Measurements from ENCODE around the gene RPL28.

RPL28 gene

GRCh38 chr19:55385724-55386492 is at the start of gene RPL28:
RPL28 (plus strand) TSS chr19:55385932; CDS start chr19:55386358, 426 bp downstream.
- H3K4me3 ChIP-seq (ENCODE audit: low read depth, low read length), result peak within 1 kb of the TSS; percentile 85
- DNase-seq, result peak; percentile 97
- H3K9me3 ChIP-seq (ENCODE audit: severe bottlenecking), result no peaks in the 10 kb centered on the region
- peaks cover 46% of the 10 kb centered on the region for H3K36me3 ChIP-seq
- H3K27ac ChIP-seq, result peak within 1 kb of the TSS; percentile 79
- TF ChIP-seq CTCF (IDR thresholded peaks at IDR 0.05; ENCODE audit: low read depth, low read length), result no peak
- H3K27me3 ChIP-seq (ENCODE audit: insufficient read depth, low read depth, severe bottlenecking), result no peaks in the 10 kb centered on the region

GRCh38 chr19:55336101-55336500 is 49.6 kb upstream of the RPL28 start:
- no peaks in the 10 kb centered on the region for H3K27me3 ChIP-seq (ENCODE audit: insufficient read depth, low read depth, severe bottlenecking)
- H3K9me3 ChIP-seq (ENCODE audit: severe bottlenecking), result no peaks in the 10 kb centered on the region
- H3K4me3 ChIP-seq (ENCODE audit: low read depth, low read length), result no peak overlapping the region
- DNase-seq, result no peak
- no peak overlapping the region for H3K27ac ChIP-seq
- no peak for TF ChIP-seq CTCF (IDR thresholded peaks at IDR 0.05; ENCODE audit: low read depth, low read length)
- no peaks in the 10 kb centered on the region for H3K36me3 ChIP-seq

- peaks cover 25% of the 10 kb centered on the region for H3K36me3 ChIP-seq
- DNase-seq, result peak; percentile 100
- H3K9me3 ChIP-seq (ENCODE audit: severe bottlenecking), result no peaks in the 10 kb centered on the region
- TF ChIP-seq CTCF (IDR thresholded peaks at IDR 0.05; ENCODE audit: low read depth, low read length), result no peak
- H3K27ac ChIP-seq, result peak within 1 kb of the TSS; percentile 95
- H3K4me3 ChIP-seq (ENCODE audit: low read depth, low read length), result peak within 1 kb of the TSS; percentile 93
- no peaks in the 10 kb centered on the region for H3K27me3 ChIP-seq (ENCODE audit: insufficient read depth, low read depth, severe bottlenecking)
Observed at GRCh38 chr19:55339105-55339888, 46.4 kb upstream of the RPL28 start, which contains the start of gene KMT5C. KMT5C (plus strand) TSS chr19:55339876; CDS start chr19:55341937, 2,061 bp downstream.

- peaks cover 33% of the 10 kb centered on the region for H3K36me3 ChIP-seq
- no peaks in the 10 kb centered on the region for H3K27me3 ChIP-seq (ENCODE audit: insufficient read depth, low read depth, severe bottlenecking)
- peak overlapping the region; percentile 89 for H3K27ac ChIP-seq
- no peaks in the 10 kb centered on the region for H3K9me3 ChIP-seq (ENCODE audit: severe bottlenecking)
- peak overlapping the region; percentile 93 for H3K4me3 ChIP-seq (ENCODE audit: low read depth, low read length)
- peak; percentile 37 for DNase-seq
- TF ChIP-seq CTCF (IDR thresholded peaks at IDR 0.05; ENCODE audit: low read depth, low read length), result no peak
Observed at GRCh38 chr19:55339889-55340783, 45.6 kb upstream of the RPL28 start.

- Histone ChIP-seq H3K27ac (peak overlapping the region; percentile 89), H3K9me3 (ENCODE audit: severe bottlenecking) (no peaks in the 10 kb centered on the region), H3K4me3 (ENCODE audit: low read depth, low read length) (peak overlapping the region; percentile 93), H3K36me3 (peaks cover 35% of the 10 kb centered on the region), H3K27me3 (ENCODE audit: insufficient read depth, low read depth, severe bottlenecking) (no peaks in the 10 kb centered on the region)
- peak; percentile 60 for DNase-seq
- no peak for TF ChIP-seq CTCF (IDR thresholded peaks at IDR 0.05; ENCODE audit: low read depth, low read length)
Observed at GRCh38 chr19:55340784-55341147, 45.0 kb upstream of the RPL28 start.

Data from WERI-Rb-1 (cell line).